OCI-LY3 (cell line): ENCODE data around the gene NME8.

Experiments
- CTCF ChIP-seq: fragments of 200-600, 300-600 bp; sonication (generic); IDR thresholded peaks from 2 replicates; pipeline ENCODE4 v1.5.1; 2014; ENCODE audit warnings: antibody characterized with exemption, low read length, low read depth
- EZH2phosphoT487 ChIP-seq: fragments of 200-600 bp; shearing (Covaris generic); IDR thresholded peaks from 2 replicates; pipeline ENCODE4 v1.6.1; 2018; ENCODE audit warnings: antibody characterized with exemption, mixed run types, low read depth

GRCh38 chr7:37912756-37913155 is 64.4 kb downstream of the NME8 start:
- TF ChIP-seq CTCF (no peak), EZH2phosphoT487 (no peak)
